Measurements from ENCODE around the gene SRL.

GRCh38 chr16:4231886-4232285, 10.0 kb downstream of the SRL start:
- no peak for TF ChIP-seq CTCF (IDR thresholded peaks at IDR 0.05; ENCODE audit: low read depth, low read length, missing input control)
- TF ChIP-seq ZBTB33 (IDR thresholded peaks at IDR 0.05) = no peak
- TF ChIP-seq MAX (IDR thresholded peaks at IDR 0.05) = no peak
- TF ChIP-seq EGR1 (IDR thresholded peaks at IDR 0.05; ENCODE audit: low read depth in 2 of 2) = no peak

All from liver (tissue), 3 donors.